H9 (cell line): ENCODE results near the gene CDC25B. TPM values are rescaled to one million over a fixed set of nuclear protein-coding genes. Genes with fewer than 3 reads are reported as not detected.

Experiments used
- DNase-seq: peaks from one replicate; pipeline ENCODE4 v3.0.0-alpha.2; 2017
- H2AFZ ChIP-seq: one replicate; pipeline ENCODE4 v1.6.1; 2013; ENCODE audit warnings: mild to moderate bottlenecking, low read length, control low read depth, moderate library complexity
- H2AK5ac ChIP-seq: 2 replicates; pipeline ENCODE4 v1.6.1; 2013; ENCODE audit warnings: low read length, control low read depth, mixed read lengths; ENCODE audit not compliant: insufficient read length
- H2BK120ac ChIP-seq: one replicate; pipeline ENCODE4 v1.6.1; 2013; ENCODE audit warnings: low read depth, mild to moderate bottlenecking, low read length, control low read depth, inconsistent platforms; ENCODE audit not compliant: poor library complexity, severe bottlenecking
- H2BK12ac ChIP-seq: 2 replicates; pipeline ENCODE4 v1.6.1; 2013; ENCODE audit warnings: low read length, control low read depth, mixed read lengths, low read depth; ENCODE audit not compliant: insufficient read length
- H2BK15ac ChIP-seq: 2 replicates; pipeline ENCODE4 v1.6.1; 2013; ENCODE audit warnings: low read depth, low read length, control low read depth
- H2BK20ac ChIP-seq: one replicate; pipeline ENCODE4 v1.6.1; 2013; ENCODE audit warnings: low read depth, mild to moderate bottlenecking, low read length, control low read depth, inconsistent platforms; ENCODE audit not compliant: poor library complexity, severe bottlenecking
- H2BK5ac ChIP-seq: 2 replicates; pipeline ENCODE4 v1.6.1; 2013; ENCODE audit warnings: low read length, control low read depth, mixed read lengths; ENCODE audit not compliant: insufficient read length
- H3K14ac ChIP-seq: 2 replicates; pipeline ENCODE4 v1.6.1; 2013; ENCODE audit warnings: low read length, control low read depth; ENCODE audit not compliant: insufficient read depth
- H3K18ac ChIP-seq: 2 replicates; pipeline ENCODE4 v1.6.1; 2013; ENCODE audit warnings: low read depth, mild to moderate bottlenecking, mixed read lengths, low read length, control low read depth; ENCODE audit not compliant: insufficient read length
- H3K23ac ChIP-seq: 2 replicates; pipeline ENCODE4 v1.6.1; 2013; ENCODE audit warnings: low read length, control low read depth, mixed read lengths, low read depth; ENCODE audit not compliant: insufficient read length
- H3K23me2 ChIP-seq: 2 replicates; pipeline ENCODE4 v1.6.1; 2013; ENCODE audit warnings: low read depth, mild to moderate bottlenecking, mixed read lengths, low read length, control low read depth; ENCODE audit not compliant: insufficient read length, poor library complexity, severe bottlenecking
- H3K27ac ChIP-seq: 2 replicates; pipeline ENCODE4 v1.5.1; 2013; ENCODE audit warnings: low read length, control low read depth, mixed read lengths, low read depth; ENCODE audit not compliant: insufficient read length
- H3K27me3 ChIP-seq: 2 replicates; pipeline ENCODE4 v1.6.1; 2013; ENCODE audit warnings: low read length, control low read depth, inconsistent platforms; ENCODE audit not compliant: insufficient read depth
- H3K4ac ChIP-seq: 2 replicates; pipeline ENCODE4 v1.6.1; 2013; ENCODE audit warnings: low read depth, mild to moderate bottlenecking, control low read depth, inconsistent platforms, low read length, moderate library complexity
- H3K4me1 ChIP-seq: 2 replicates; pipeline ENCODE4 v1.6.1; 2013; ENCODE audit warnings: low read length, control low read depth, inconsistent platforms; ENCODE audit not compliant: insufficient read depth
- H3K4me2 ChIP-seq: 2 replicates; pipeline ENCODE4 v1.6.1; 2013; ENCODE audit warnings: low read length, control low read depth, mixed read lengths; ENCODE audit not compliant: insufficient read length, insufficient read depth
- H3K56ac ChIP-seq: 2 replicates; pipeline ENCODE4 v1.6.1; 2013; ENCODE audit warnings: low read depth, mild to moderate bottlenecking, mixed read lengths, low read length, control low read depth; ENCODE audit not compliant: insufficient read length
- H3K79me1 ChIP-seq: 2 replicates; pipeline ENCODE4 v1.6.1; 2013; ENCODE audit warnings: low read depth, mild to moderate bottlenecking, moderate library complexity, low read length, control low read depth, inconsistent platforms; ENCODE audit not compliant: insufficient read depth, poor library complexity, severe bottlenecking
- H3K79me2 ChIP-seq: 2 replicates; pipeline ENCODE4 v1.6.1; 2013; ENCODE audit warnings: low read length, control low read depth, inconsistent platforms; ENCODE audit not compliant: insufficient read depth
- H3K9ac ChIP-seq: 2 replicates; pipeline ENCODE4 v1.6.1; 2013; ENCODE audit warnings: low read length, control low read depth, mixed read lengths; ENCODE audit not compliant: insufficient read length; ENCODE audit errors: extremely low read depth
- H3K9me3 ChIP-seq: one replicate; pipeline ENCODE4 v1.6.1; 2013; ENCODE audit warnings: low read depth, low read length, inconsistent platforms; ENCODE audit not compliant: control insufficient read depth
- H3T11ph ChIP-seq: one replicate; pipeline ENCODE4 v1.6.1; 2013; ENCODE audit warnings: mild to moderate bottlenecking, low read length, control low read depth, inconsistent platforms
- H4K20me1 ChIP-seq: one replicate; pipeline ENCODE4 v1.6.1; 2013; ENCODE audit not compliant: control insufficient read depth, insufficient read length, insufficient read depth
- H4K5ac ChIP-seq: 2 replicates; pipeline ENCODE4 v1.6.1; 2013; ENCODE audit warnings: low read depth, mild to moderate bottlenecking, mixed read lengths, low read length, control low read depth; ENCODE audit not compliant: insufficient read length
- H4K8ac ChIP-seq: replicated peaks from 2 replicates; pipeline ENCODE4 v1.6.1; 2013; ENCODE audit warnings: low read length, control low read depth, mixed read lengths, low read depth; ENCODE audit not compliant: insufficient read length
- H4K91ac ChIP-seq: 2 replicates; pipeline ENCODE4 v1.6.1; 2013; ENCODE audit warnings: low read depth, mild to moderate bottlenecking, moderate library complexity, mixed read lengths, low read length, control low read depth; ENCODE audit not compliant: insufficient read length
- H3K27ac Mint-ChIP-seq, 3 experiments: 2 replicates in 2 of 3; 3 replicates in 1 of 3; pipeline ENCODE4 v1.8.0; 2020 to 2021; ENCODE audit warnings: mixed read lengths in 3 of 3, mild to moderate bottlenecking in 1 of 3, moderate library complexity in 1 of 3
- H3K27me3 Mint-ChIP-seq: 2 replicates; pipeline ENCODE4 v1.8.0; 2021; ENCODE audit warnings: low read depth, mild to moderate bottlenecking, moderate library complexity, mixed read lengths
- H3K36me3 Mint-ChIP-seq, 3 experiments: 2 replicates in 2 of 3; 3 replicates in 1 of 3; pipeline ENCODE4 v1.8.0; 2020 to 2021; ENCODE audit warnings: low read depth in 3 of 3, mixed read lengths in 3 of 3; ENCODE audit not compliant: insufficient read depth in 1 of 3
- H3K4me1 Mint-ChIP-seq, 2 experiments: 2 replicates each; pipeline ENCODE4 v1.8.0; 2020; ENCODE audit warnings: mixed read lengths in 2 of 2
- H3K4me3 Mint-ChIP-seq, 2 experiments: 2 replicates in 1 of 2; 3 replicates in 1 of 2; pipeline ENCODE4 v1.8.0; 2020 to 2021; ENCODE audit warnings: mild to moderate bottlenecking in 2 of 2, mixed read lengths in 2 of 2, moderate library complexity in 1 of 2
- H3K9me3 Mint-ChIP-seq, 2 experiments: 2 replicates in 1 of 2; 3 replicates in 1 of 2; pipeline ENCODE4 v1.8.0; 2020; ENCODE audit warnings: mild to moderate bottlenecking in 2 of 2, mixed read lengths in 2 of 2, moderate library complexity in 1 of 2
- CTCF ChIP-seq: fragments of 200-600 bp; sonication (generic); conservative IDR thresholded peaks from 3 replicates; pipeline ENCODE4 v1.8.0; 2021; ENCODE audit warnings: antibody characterized with exemption, mild to moderate bottlenecking
- WGBS: extraction: QIAGEN DNeasy Blood & Tissue Kit; methylation state at CpG from one replicate; pipeline ENCODE4 v1.1.7; 2013; ENCODE audit warnings: missing lambda C conversion rate, low lambda C conversion rate, mixed read lengths; ENCODE audit not compliant: insufficient read length; ENCODE audit errors: extremely low coverage; 5-methylcytosine and 5-hydroxymethylcytosine counted together
- total RNA-seq: library from RNA; stranded (reverse); gene quantifications from 2 replicates; pipeline ENCODE4 v1.2.1, GENCODE V29; 2021

The CDC25B gene
- total RNA-seq, 1 experiment from 2014 or later: 24.0 TPM

DNA sequence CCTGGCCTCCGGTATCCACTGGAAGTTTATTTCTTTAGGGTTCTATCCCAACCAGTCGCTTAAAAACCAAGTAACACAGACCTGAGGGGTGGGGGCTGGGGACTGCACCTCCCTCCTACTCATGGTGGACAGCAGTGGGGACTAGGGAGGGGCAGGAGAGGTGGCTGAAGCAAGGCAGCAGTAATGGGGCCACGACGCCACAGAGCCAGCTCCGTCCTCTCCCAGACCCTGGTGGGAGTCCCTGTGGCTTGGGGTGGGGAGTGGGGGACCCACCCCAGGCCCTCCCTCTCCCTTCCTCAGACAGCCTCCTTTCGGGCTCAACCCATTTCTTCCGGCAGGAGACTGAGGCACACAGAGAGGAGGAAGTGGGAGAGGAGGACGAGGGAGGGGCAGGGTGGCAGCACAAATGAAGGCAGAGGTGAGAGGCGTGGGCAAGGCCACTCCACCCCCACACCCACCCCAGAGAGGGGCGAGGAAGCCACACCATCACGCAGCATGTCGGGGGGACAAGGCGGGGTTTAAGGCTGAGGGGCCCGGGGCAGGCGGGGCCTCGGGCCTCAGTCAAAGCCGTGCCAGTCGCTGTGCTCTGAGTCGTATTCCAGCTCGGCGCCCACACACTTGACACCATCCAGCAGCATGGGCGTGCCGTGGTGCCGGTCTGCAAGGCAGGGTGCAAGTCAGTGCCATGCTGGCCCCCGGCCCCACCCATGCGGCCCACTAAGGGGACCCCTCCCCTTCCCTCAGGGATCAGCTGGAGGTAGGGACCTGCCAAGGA is 42.4 kb upstream of the CDC25B start:
- H3K9me3 ChIP-seq: no peaks in the 10 kb centered on the region
- H3K23ac ChIP-seq: no peak overlapping the region
- no peak overlapping the region for H3K56ac ChIP-seq
- no peak for DNase-seq
- no peak overlapping the region for H3K9ac ChIP-seq
- Mint-ChIP-seq H3K36me3 (peaks cover 17 to 33% (median 29%) of the 10 kb centered on the region in 3 experiments; a peak in 6 of 7 replicates), H3K27ac (no peak overlapping the region), H3K27me3 (peaks cover 29% of the 10 kb centered on the region), H3K9me3 (no peaks in the 10 kb centered on the region), H3K4me1 (peaks cover 7 to 14% of the 10 kb centered on the region in 2 experiments; a peak in 3 of 4 replicates), H3K4me3 (no peak overlapping the region)
- no peak overlapping the region for H2BK5ac ChIP-seq
- no peak overlapping the region for H3K27ac ChIP-seq
- H3K79me1 ChIP-seq: no peaks in the 10 kb centered on the region
- no peak overlapping the region; the same call in 1 of the 2 replicates for H3K14ac ChIP-seq
- no peaks in the 10 kb centered on the region for H3K79me2 ChIP-seq
- H2BK20ac ChIP-seq: no peak overlapping the region
- H2BK120ac ChIP-seq: no peak overlapping the region
- peaks cover 2% of the 10 kb centered on the region; the same call in 1 of the 2 replicates for H3K4me1 ChIP-seq
- H3K4ac ChIP-seq: no peak overlapping the region
- H2AK5ac ChIP-seq: no peak overlapping the region
- no peak overlapping the region for H2BK15ac ChIP-seq
- H2AFZ ChIP-seq: no peak overlapping the region
- no CpG with 5 or more reads among the region's 26 CpGs for WGBS
- no peak overlapping the region for H4K91ac ChIP-seq
- H2BK12ac ChIP-seq: no peak overlapping the region
- no peak overlapping the region for H3K18ac ChIP-seq
- TF ChIP-seq CTCF: no peak
- no peak overlapping the region for H3K4me2 ChIP-seq
- H4K20me1 ChIP-seq: no peaks in the 10 kb centered on the region
- peaks cover 13% of the 10 kb centered on the region for H3K27me3 ChIP-seq
- no peak overlapping the region for H3T11ph ChIP-seq
- no peak overlapping the region for H4K8ac ChIP-seq
- no peak overlapping the region for H4K5ac ChIP-seq
- peaks cover 19% of the 10 kb centered on the region for H3K23me2 ChIP-seq
